PC-3 (cell line): Measurements from ENCODE around the gene FAM124A. TPM values are rescaled to one million over a fixed set of nuclear protein-coding genes. Genes with fewer than 3 reads are reported as not detected.
"Not testable (repeated sequence)": the region's sequence is repeated elsewhere in the genome, so short reads cannot be mapped to it uniquely, and the experiment has no call there.

ENCODE experiments used
- ATAC-seq: fragments of 200-7000 bp; cut with Tn5 transposase; 2 replicates; pipeline ENCODE4 v1.9.1; 2020; ENCODE audit warnings: mild to moderate bottlenecking, moderate library complexity
- BruUV-seq: library from RNA; stranded (reverse); fragments of 400-500 nt; replicated peaks from 2 replicates; lab custom pipeline; 2021; lab: Mats Ljungman, UMichigan
- CTCF ChIA-PET: fragments of 300-600 bp; sonication (Branson Sonifier 250); formaldehyde crosslinking; loops from one replicate; lab custom pipeline; 2022; ENCODE audit warnings: antibody characterized with exemption; lab: Charles Lee
- POLR2A ChIA-PET: fragments of 300-600 bp; sonication (Branson Sonifier 250); formaldehyde crosslinking; loops from one replicate; lab custom pipeline; 2022; ENCODE audit warnings: antibody characterized with exemption; ENCODE audit not compliant: unreplicated experiment; lab: Charles Lee
- DNase-seq: peaks from one replicate; pipeline ENCODE4 v3.0.0-alpha.2; 2015
- H2AFZ ChIP-seq: fragments of 300-600 bp; sonication (generic); 2 replicates; pipeline ENCODE4 v1.6.0; 2016; ENCODE audit warnings: antibody characterized with exemption, low read length
- H3F3A ChIP-seq: fragments of 300-600 bp; sonication (generic); one replicate; pipeline ENCODE4 v1.6.0; 2017; ENCODE audit warnings: antibody characterized with exemption, low read length, control low read depth, mild to moderate bottlenecking; ENCODE audit not compliant: unreplicated experiment
- H3K27ac ChIP-seq: fragments of 300-600 bp; sonication (generic); 2 replicates; pipeline ENCODE4 v1.5.1; 2016; ENCODE audit warnings: mild to moderate bottlenecking, low read length
- H3K27me3 ChIP-seq: fragments of 300-600 bp; sonication (generic); 2 replicates; pipeline ENCODE4 v1.6.1; 2016; ENCODE audit warnings: low read length, mixed read lengths
- H3K36me3 ChIP-seq: fragments of 300-600 bp; sonication (generic); 2 replicates; pipeline ENCODE4 v1.6.1; 2016; ENCODE audit warnings: low read depth, mixed run types, low read length, mixed read lengths
- H3K4me1 ChIP-seq: fragments of 300-600 bp; sonication (generic); 2 replicates; pipeline ENCODE4 v1.5.1; 2016; ENCODE audit warnings: low read length; ENCODE audit not compliant: insufficient read depth
- H3K4me2 ChIP-seq: fragments of 300-600 bp; sonication (generic); 2 replicates; pipeline ENCODE4 v1.6.0; 2016; ENCODE audit warnings: low read length
- H3K4me3 ChIP-seq: fragments of 300-600 bp; sonication (generic); 2 replicates; pipeline ENCODE4 v1.5.1; 2016; ENCODE audit warnings: mild to moderate bottlenecking, low read length, mixed read lengths
- H3K79me2 ChIP-seq: fragments of 300-600 bp; sonication (generic); 2 replicates; pipeline ENCODE4 v1.6.1; 2017; ENCODE audit warnings: low read length, mixed read lengths
- H3K9ac ChIP-seq: fragments of 300-600 bp; sonication (generic); 2 replicates; pipeline ENCODE4 v1.6.0; 2016; ENCODE audit warnings: mild to moderate bottlenecking, low read length
- H3K9me2 ChIP-seq: fragments of 300-600 bp; sonication (generic); replicated peaks from 2 replicates; pipeline ENCODE4 v1.6.1; 2016; ENCODE audit warnings: mixed run types, low read length, mixed read lengths
- H3K9me3 ChIP-seq: fragments of 300-600 bp; sonication (generic); 2 replicates; pipeline ENCODE4 v1.6.1; 2016; ENCODE audit warnings: low read length, mixed read lengths
- H4K20me1 ChIP-seq: fragments of 300-600 bp; sonication (generic); 2 replicates; pipeline ENCODE4 v1.6.1; 2016; ENCODE audit warnings: low read length, mixed read lengths
- CTCF ChIP-seq: fragments of 300-600 bp; sonication (generic); conservative IDR thresholded peaks from 2 replicates; pipeline ENCODE4 v1.5.1; 2017; ENCODE audit warnings: antibody characterized with exemption, low read depth, mild to moderate bottlenecking, low read length
- EZH2 ChIP-seq: fragments of 300-600 bp; sonication (generic); IDR thresholded peaks from one replicate; pipeline ENCODE4 v1.6.1; 2017; ENCODE audit warnings: antibody characterized with exemption, mild to moderate bottlenecking, low read length; ENCODE audit not compliant: unreplicated experiment
- EZH2phosphoT487 ChIP-seq: fragments of 300-600 bp; sonication (generic); IDR thresholded peaks from 2 replicates; pipeline ENCODE4 v1.6.1; 2018; ENCODE audit warnings: mild to moderate bottlenecking, antibody characterized with exemption, low read length, borderline replicate concordance
- intact Hi-C: fragments of 100-400 bp; cut with micrococcal nuclease; formaldehyde crosslinking; loops from 2 replicates; pipeline ENCODE4 v1.9.0; 2023
- total RNA-seq: library from RNA; depleted of rRNA; stranded (reverse); fragments of >200 nt; gene quantifications from 2 replicates; pipeline ENCODE4 v1.2.3, GENCODE V29; 2014

The FAM124A gene
- total RNA-seq, 1 experiment from 2014 or later: 1.1 TPM

- H3K4me2 ChIP-seq: no peak overlapping the region
- no TSS peak for BruUV-seq
- no peaks in the 10 kb centered on the region for H3K9me3 ChIP-seq
- CTCF ChIA-PET: no interaction called here
- H3K36me3 ChIP-seq: no peaks in the 10 kb centered on the region
- H2AFZ ChIP-seq: no peak overlapping the region
- no peaks in the 10 kb centered on the region for H3K79me2 ChIP-seq
- no peaks in the 10 kb centered on the region for H3K27me3 ChIP-seq
- DNase-seq (no peak), ATAC-seq (no peak)
- TF ChIP-seq EZH2phosphoT487 (no peak), EZH2 (no peak)
- intact Hi-C loops: no loop called here
- no peaks in the 10 kb centered on the region for H3K4me1 ChIP-seq
- H3K9me2 ChIP-seq: no peaks in the 10 kb centered on the region
- no peak overlapping the region for H3K4me3 ChIP-seq
- no peak overlapping the region for H3K9ac ChIP-seq
- no peaks in the 10 kb centered on the region for H4K20me1 ChIP-seq
- no peaks in the 10 kb centered on the region for H3F3A ChIP-seq
- H3K27ac ChIP-seq: no peak overlapping the region
- POLR2A ChIA-PET: no interaction called here
Observed at GRCh38 chr13:51278426-51279130, 56.4 kb downstream of the FAM124A start.

- no peak overlapping the region for H3K4me3 ChIP-seq
- no peaks in the 10 kb centered on the region for H3K36me3 ChIP-seq
- no peaks in the 10 kb centered on the region for H4K20me1 ChIP-seq
- no peaks in the 10 kb centered on the region for H3K4me1 ChIP-seq
- H3K79me2 ChIP-seq: no peaks in the 10 kb centered on the region
- no peak for ATAC-seq
- no peak overlapping the region for H3K4me2 ChIP-seq
- no peaks in the 10 kb centered on the region for H3K27me3 ChIP-seq
- BruUV-seq: no TSS peak
- H3K9me2 ChIP-seq: no peaks in the 10 kb centered on the region
- TF ChIP-seq CTCF: no peak
- TF ChIP-seq EZH2phosphoT487: no peak
- no peak for TF ChIP-seq EZH2
- no peak overlapping the region for H3K27ac ChIP-seq
- no peak overlapping the region for H3K9ac ChIP-seq
- DNase-seq: no peak
- CTCF ChIA-PET: no interaction called here
- no peak overlapping the region for H2AFZ ChIP-seq
- no peaks in the 10 kb centered on the region for H3K9me3 ChIP-seq
- no peaks in the 10 kb centered on the region for H3F3A ChIP-seq
- POLR2A ChIA-PET: no interaction called here
- intact Hi-C loops: no loop called here
Observed at GRCh38 chr13:51280379-51280940, 58.3 kb downstream of the FAM124A start.

- POLR2A ChIA-PET: no interaction called here
- H3F3A ChIP-seq: no peaks in the 10 kb centered on the region
- no peaks in the 10 kb centered on the region for H3K4me1 ChIP-seq
- no peaks in the 10 kb centered on the region for H3K27me3 ChIP-seq
- no peaks in the 10 kb centered on the region for H3K79me2 ChIP-seq
- no peaks in the 10 kb centered on the region for H3K36me3 ChIP-seq
- H3K4me3 ChIP-seq: no peak overlapping the region
- CTCF ChIA-PET: interaction anchor here (0.6 to 0.8 kb wide), 2 partner anchors 98 to 133 kb away, joined by 3 read pairs; no protein-coding TSS in a partner anchor
- no peaks in the 10 kb centered on the region for H4K20me1 ChIP-seq
- BruUV-seq: no TSS peak
- no peak for ATAC-seq
- no peak overlapping the region for H3K4me2 ChIP-seq
- H3K9ac ChIP-seq: no peak overlapping the region
- TF ChIP-seq EZH2: no peak
- TF ChIP-seq CTCF: no peak
- TF ChIP-seq EZH2phosphoT487: no peak
- no peaks in the 10 kb centered on the region for H3K9me3 ChIP-seq
- no peaks in the 10 kb centered on the region for H3K9me2 ChIP-seq
- no peak overlapping the region for H2AFZ ChIP-seq
- intact Hi-C loops: no loop called here
- DNase-seq: no peak
- H3K27ac ChIP-seq: no peak overlapping the region
Observed at GRCh38 chr13:51282322-51282721, 60.1 kb downstream of the FAM124A start.

- ATAC-seq, H3K4me2 ChIP-seq, H3K9me3 ChIP-seq, H3K27me3 ChIP-seq, H3K27ac ChIP-seq, H3K4me3 ChIP-seq, POLR2A ChIA-PET, H3K36me3 ChIP-seq, H3K9me2 ChIP-seq, intact Hi-C loops, H3K4me1 ChIP-seq, H4K20me1 ChIP-seq, DNase-seq, H3F3A ChIP-seq, H2AFZ ChIP-seq, BruUV-seq, H3K9ac ChIP-seq, H3K79me2 ChIP-seq: not testable (repeated sequence)
- CTCF ChIA-PET: interaction anchor here (0.6 to 0.8 kb wide), 2 partner anchors 97 to 134 kb away, joined by 3 read pairs; no protein-coding TSS in a partner anchor
Observed at GRCh38 chr13:51282923-51283322, 60.7 kb downstream of the FAM124A start.
